SU-DHL-6 (cell line): ENCODE results near the gene SDC1.

Experiments used
- H2AFZ ChIP-seq: fragments of 200-600 bp; sonication (generic); 2 replicates; pipeline ENCODE4 v1.6.1; 2014; ENCODE audit warnings: low read depth, mild to moderate bottlenecking, moderate library complexity, mixed read lengths, antibody characterized with exemption, low read length; ENCODE audit not compliant: severe bottlenecking
- H3F3A ChIP-seq: fragments of 200-600 bp; shearing (Covaris generic); 2 replicates; pipeline ENCODE4 v1.6.0; 2016; ENCODE audit warnings: antibody characterized with exemption, mild to moderate bottlenecking; ENCODE audit not compliant: insufficient read depth
- H3K27ac ChIP-seq: fragments of 200-600 bp; sonication (generic); 2 replicates; pipeline ENCODE4 v1.5.1; 2016; ENCODE audit warnings: low read depth, mild to moderate bottlenecking, low read length, moderate library complexity, mixed read lengths
- H3K27me3 ChIP-seq: fragments of 200-600 bp; sonication (generic), shearing (Covaris generic); 2 replicates; pipeline ENCODE4 v1.6.0; 2014; ENCODE audit warnings: mild to moderate bottlenecking, low read length
- H3K36me3 ChIP-seq: fragments of 200-600 bp; sonication (generic); 2 replicates; pipeline ENCODE4 v1.6.1; 2014; ENCODE audit warnings: mild to moderate bottlenecking, low read length, mixed read lengths
- H3K4me2 ChIP-seq: fragments of 300-600, 200-600 bp; shearing (Covaris generic), sonication (generic); 2 replicates; pipeline ENCODE4 v1.6.0; 2014; ENCODE audit warnings: low read length, low read depth, mild to moderate bottlenecking; ENCODE audit not compliant: poor library complexity, severe bottlenecking
- H3K4me3 ChIP-seq: fragments of 200-600 bp; sonication (generic); 2 replicates; pipeline ENCODE4 v1.5.1; 2014; ENCODE audit warnings: antibody characterized with exemption, low read length, mild to moderate bottlenecking, mixed read lengths; ENCODE audit not compliant: insufficient read depth, poor library complexity, severe bottlenecking
- H3K79me2 ChIP-seq: fragments of 200-600 bp; sonication (generic); 2 replicates; pipeline ENCODE4 v1.6.1; 2014; ENCODE audit warnings: mild to moderate bottlenecking, low read length, moderate library complexity; ENCODE audit not compliant: insufficient read depth
- H3K9ac ChIP-seq: fragments of 200-600 bp; sonication (generic); 2 replicates; pipeline ENCODE4 v1.7.0; 2014; ENCODE audit warnings: mild to moderate bottlenecking, low read length
- H3K9me2 ChIP-seq: fragments of 200-600 bp; sonication (generic); replicated peaks from 2 replicates; pipeline ENCODE4 v1.6.1; 2014; ENCODE audit warnings: low read length; ENCODE audit not compliant: insufficient read depth
- H3K9me3 ChIP-seq: fragments of 200-600 bp; sonication (generic); 2 replicates; pipeline ENCODE4 v1.6.1; 2014; ENCODE audit warnings: low read length, mixed read lengths; ENCODE audit not compliant: insufficient read depth
- H4K20me1 ChIP-seq: fragments of 200-600 bp; sonication (generic); 2 replicates; pipeline ENCODE4 v1.6.1; 2014; ENCODE audit warnings: low read depth, mild to moderate bottlenecking, antibody characterized with exemption, low read length, moderate library complexity, mixed read lengths
- CTCF ChIP-seq: fragments of 200-600 bp; sonication (generic); IDR thresholded peaks from one replicate; pipeline ENCODE4 v1.5.1; 2017; ENCODE audit warnings: antibody characterized with exemption, mild to moderate bottlenecking, low read length, moderate library complexity; ENCODE audit not compliant: insufficient read depth, poor library complexity, severe bottlenecking
- EZH2phosphoT487 ChIP-seq: fragments of 200-600 bp; sonication (generic), shearing (Covaris generic); conservative IDR thresholded peaks from 2 replicates; pipeline ENCODE4 v1.6.1; 2018; ENCODE audit warnings: mild to moderate bottlenecking, antibody characterized with exemption, low read length, moderate library complexity, mixed read lengths

The SDC1 gene

GRCh38 chr2:20167356-20167755 lies 57.6 kb downstream of the SDC1 start:
- H3K79me2 ChIP-seq, result no peaks in the 10 kb centered on the region
- H3K4me2 ChIP-seq, result no peak overlapping the region
- H3K27me3 ChIP-seq, result no peaks in the 10 kb centered on the region
- H3K4me3 ChIP-seq, result no peak overlapping the region
- H3K9me2 ChIP-seq, result no peaks in the 10 kb centered on the region
- H4K20me1 ChIP-seq, result no peaks in the 10 kb centered on the region
- H2AFZ ChIP-seq, result no peak overlapping the region
- no peaks in the 10 kb centered on the region for H3K36me3 ChIP-seq
- H3K9me3 ChIP-seq, result no peaks in the 10 kb centered on the region
- H3K9ac ChIP-seq, result no peak overlapping the region
- H3K27ac ChIP-seq, result no peak overlapping the region
- no peaks in the 10 kb centered on the region for H3F3A ChIP-seq
- TF ChIP-seq EZH2phosphoT487 (no peak), CTCF (no peak)

GRCh38 chr2:20165677-20166509 lies 59.0 kb downstream of the SDC1 start:
- Histone ChIP-seq H3K9me2 (no peaks in the 10 kb centered on the region), H3K4me3 (no peak overlapping the region), H4K20me1 (no peaks in the 10 kb centered on the region), H3K9me3 (no peaks in the 10 kb centered on the region), H3K4me2 (no peak overlapping the region), H3F3A (no peaks in the 10 kb centered on the region), H3K27ac (no peak overlapping the region), H3K27me3 (no peaks in the 10 kb centered on the region), H3K79me2 (no peaks in the 10 kb centered on the region), H3K36me3 (no peaks in the 10 kb centered on the region), H3K9ac (no peak overlapping the region), H2AFZ (no peak overlapping the region)
- TF ChIP-seq EZH2phosphoT487 (no peak), CTCF (no peak)

- H3K79me2 ChIP-seq, result no peaks in the 10 kb centered on the region
- no peak overlapping the region for H2AFZ ChIP-seq
- TF ChIP-seq EZH2phosphoT487 (no peak), CTCF (no peak)
- no peak overlapping the region for H3K4me2 ChIP-seq
- no peaks in the 10 kb centered on the region for H3K27me3 ChIP-seq
- no peak overlapping the region for H3K4me3 ChIP-seq
- no peaks in the 10 kb centered on the region for H4K20me1 ChIP-seq
- no peaks in the 10 kb centered on the region for H3K9me3 ChIP-seq
- no peaks in the 10 kb centered on the region for H3F3A ChIP-seq
- no peak overlapping the region for H3K9ac ChIP-seq
- H3K9me2 ChIP-seq, result no peaks in the 10 kb centered on the region
- no peaks in the 10 kb centered on the region for H3K36me3 ChIP-seq
- H3K27ac ChIP-seq, result no peak overlapping the region
Observed at GRCh38 chr2:20164734-20165478, 60.0 kb downstream of the SDC1 start.
